HG02610 (cell line): ENCODE measurements around the gene LYPD1.

Experiments
- ATAC-seq: cut with Tn5 transposase; IDR thresholded peaks from one replicate; pipeline ENCODE4 v1.9.1; 2021; ENCODE audit warnings: mild to moderate bottlenecking, moderate library complexity; ENCODE audit not compliant: unreplicated experiment

Gene LYPD1

GRCh38 chr2:132638313-132639040, 31.5 kb downstream of the LYPD1 start:
- ATAC-seq = no peak

- ATAC-seq = no peak
These were observed 33.7 kb downstream of the LYPD1 start for GRCh38 chr2:132636346-132636745.

GRCh38 chr2:132633635-132634034, 36.4 kb downstream of the LYPD1 start:
- no peak for ATAC-seq

DNA sequence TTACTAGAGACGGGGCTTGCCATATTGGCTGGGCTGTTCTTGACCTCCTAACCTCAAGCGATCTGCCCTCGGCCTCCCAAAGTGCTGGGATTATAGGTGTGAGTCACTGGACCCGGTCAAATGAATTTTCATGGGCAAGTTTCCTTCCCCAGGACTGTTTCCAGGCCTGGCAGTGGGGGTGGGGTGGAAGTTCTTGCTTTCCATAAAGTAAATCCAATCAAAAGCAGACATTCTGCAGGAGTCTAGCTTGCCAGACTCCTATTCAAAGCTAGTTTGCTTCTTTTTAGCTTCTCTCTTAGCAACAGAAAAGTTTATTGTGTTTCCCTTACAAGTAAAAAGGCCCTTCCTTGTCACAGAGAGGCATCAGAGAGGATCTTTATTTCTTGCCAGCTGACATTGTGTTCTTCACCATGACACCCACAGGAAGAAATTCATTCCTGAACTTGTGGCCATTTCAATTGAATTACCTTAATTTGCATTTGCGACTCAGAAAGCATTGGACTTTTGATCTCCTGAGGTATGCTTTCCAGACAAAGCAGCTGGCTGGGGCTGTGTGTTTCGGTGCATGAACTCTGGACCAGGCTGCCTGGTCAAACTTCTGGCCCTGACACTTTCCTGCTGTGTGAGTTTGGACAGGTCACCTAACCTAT, 37.9 kb downstream of the LYPD1 start:
- no peak for ATAC-seq

DNA sequence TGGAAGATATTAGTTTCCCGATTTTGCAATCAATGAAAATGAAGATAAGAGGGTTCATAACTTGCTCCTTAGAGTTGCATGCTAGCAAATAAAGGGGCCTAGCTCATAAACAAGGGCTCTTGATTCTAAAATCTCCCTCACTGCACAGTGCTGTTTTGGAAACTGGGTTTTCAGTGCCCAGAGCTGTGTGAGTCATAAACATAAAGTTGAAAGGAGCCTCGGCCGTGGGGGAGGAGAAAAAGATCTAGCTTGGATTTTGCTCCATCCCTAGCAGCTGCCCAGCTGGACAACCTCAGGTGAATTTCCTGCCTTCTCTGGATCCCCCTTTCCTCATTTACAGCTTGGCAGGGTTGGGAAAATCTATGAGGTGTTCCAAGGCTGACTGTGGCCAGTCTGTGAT, 42.5 kb downstream of the LYPD1 start:
- no peak for ATAC-seq

- no peak for ATAC-seq
These were observed 46.7 kb downstream of the LYPD1 start for GRCh38 chr2:132623096-132623839.

GRCh38 chr2:132621131-132621875, 48.7 kb downstream of the LYPD1 start:
- ATAC-seq = no peak

DNA sequence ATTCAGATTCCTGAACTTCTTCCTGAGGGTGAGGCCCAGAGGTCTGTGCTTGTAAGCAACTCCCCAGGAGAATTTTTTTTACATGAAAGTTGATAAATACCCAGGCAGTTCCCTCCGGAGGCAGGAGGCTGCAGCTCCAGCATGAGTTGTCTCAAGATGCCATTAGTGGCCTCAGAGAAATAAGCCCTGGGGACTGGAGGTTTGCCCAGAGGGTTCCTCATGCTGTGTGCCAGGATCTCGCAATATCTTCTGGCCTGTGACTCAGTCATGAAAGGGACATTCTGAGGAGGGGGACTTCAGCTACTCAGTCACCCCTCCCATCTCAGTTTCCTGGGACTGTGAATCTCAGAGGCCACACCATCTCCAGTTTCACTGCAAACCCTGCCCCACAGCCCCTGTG, 49.9 kb downstream of the LYPD1 start:
- ATAC-seq = no peak

DNA sequence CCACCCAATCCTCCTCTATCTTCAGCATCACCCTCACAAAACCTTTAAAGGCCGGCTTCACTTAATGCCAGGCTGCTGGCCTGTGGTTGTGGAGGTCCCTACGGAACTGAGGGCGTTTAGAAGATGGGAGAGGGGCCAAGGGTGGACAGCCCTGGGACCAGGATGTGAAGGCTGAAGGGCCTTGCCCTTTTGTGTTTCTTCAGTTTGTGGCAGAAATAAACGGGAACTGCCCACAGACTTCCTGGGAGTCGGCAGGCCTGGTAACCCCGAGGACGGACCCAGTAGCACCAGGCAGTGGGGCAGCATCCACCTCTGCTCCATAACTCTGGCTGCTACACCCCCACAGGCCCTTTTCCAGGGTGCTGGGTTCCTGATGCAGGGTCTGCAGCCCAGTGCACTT, 51.3 kb downstream of the LYPD1 start:
- ATAC-seq = no peak

DNA sequence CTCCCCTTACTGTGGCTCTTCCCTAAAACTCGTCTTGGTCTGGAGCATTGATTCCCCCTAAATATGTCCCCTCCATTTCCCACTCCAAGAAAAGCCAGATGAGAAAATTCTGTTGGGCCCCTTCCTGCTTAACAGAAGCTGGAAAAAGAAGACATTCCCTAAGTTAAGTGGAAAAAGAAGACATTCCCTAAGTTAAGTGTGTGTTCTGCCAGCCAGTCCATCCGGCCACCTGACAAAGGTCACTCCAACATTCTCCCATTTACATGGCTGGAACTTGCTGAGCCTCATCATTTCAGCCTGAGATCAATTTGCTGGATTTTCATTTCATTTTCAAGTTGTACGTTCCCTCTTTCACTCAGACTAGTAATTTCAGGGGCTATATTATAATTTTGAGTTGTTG, 52.0 kb downstream of the LYPD1 start:
- no peak for ATAC-seq

GRCh38 chr2:132615329-132616085, 54.5 kb downstream of the LYPD1 start:
- ATAC-seq = no peak

GRCh38 chr2:132611719-132612118, 58.3 kb downstream of the LYPD1 start:
- ATAC-seq = no peak

- ATAC-seq = no peak
These were observed 60.7 kb downstream of the LYPD1 start for GRCh38 chr2:132609101-132609890.

- no peak for ATAC-seq
These were observed 61.7 kb downstream of the LYPD1 start for GRCh38 chr2:132608311-132608710.

GRCh38 chr2:132607426-132608090, 62.4 kb downstream of the LYPD1 start:
- ATAC-seq = no peak

GRCh38 chr2:132606649-132607048, 63.4 kb downstream of the LYPD1 start:
- ATAC-seq = no peak

DNA sequence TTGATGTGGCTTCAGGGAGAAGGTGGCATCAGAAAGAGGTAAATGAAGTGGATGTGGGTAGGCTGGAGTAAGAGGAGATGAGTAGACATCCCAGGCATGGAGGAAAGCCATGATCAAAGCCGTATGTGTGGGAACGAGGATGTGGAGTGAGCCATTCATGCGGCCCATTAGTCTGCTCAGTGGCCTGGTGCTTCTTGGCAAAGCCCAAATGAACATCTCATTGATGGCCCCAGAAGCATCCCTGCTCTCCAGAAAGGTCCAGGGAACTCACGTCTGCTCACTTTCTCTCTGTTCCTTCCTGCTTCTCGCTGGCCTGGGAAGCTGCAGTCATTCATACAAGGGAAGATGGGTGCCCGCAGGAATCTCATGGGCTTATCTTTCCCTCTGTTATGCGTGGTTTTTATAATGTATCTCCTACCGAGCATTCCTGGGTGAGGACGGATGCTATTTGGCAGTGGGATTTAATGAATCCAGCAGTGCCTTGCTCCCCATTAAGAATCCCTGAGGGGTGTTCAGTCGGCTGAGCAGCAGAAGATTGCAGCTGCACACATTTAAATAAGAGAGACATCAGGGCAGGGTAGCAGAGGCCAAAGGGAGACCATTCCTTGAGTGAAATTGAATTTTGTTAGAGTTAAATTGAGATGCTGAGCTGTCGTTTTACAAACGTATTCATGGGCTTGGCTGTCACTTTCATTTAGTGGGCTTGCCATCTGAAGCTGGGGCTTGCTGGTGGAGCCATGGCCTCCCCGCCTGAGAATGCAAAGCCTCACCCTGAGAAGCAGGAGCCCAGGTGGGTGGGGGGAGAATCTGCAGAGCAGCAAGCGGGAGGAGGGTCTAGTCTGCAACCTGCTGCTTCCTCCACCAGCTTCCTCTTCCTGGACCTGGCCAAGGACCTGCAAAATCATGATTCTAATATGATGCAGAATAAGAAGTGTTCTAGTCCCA, 64.5 kb downstream of the LYPD1 start:
- ATAC-seq = no peak

DNA sequence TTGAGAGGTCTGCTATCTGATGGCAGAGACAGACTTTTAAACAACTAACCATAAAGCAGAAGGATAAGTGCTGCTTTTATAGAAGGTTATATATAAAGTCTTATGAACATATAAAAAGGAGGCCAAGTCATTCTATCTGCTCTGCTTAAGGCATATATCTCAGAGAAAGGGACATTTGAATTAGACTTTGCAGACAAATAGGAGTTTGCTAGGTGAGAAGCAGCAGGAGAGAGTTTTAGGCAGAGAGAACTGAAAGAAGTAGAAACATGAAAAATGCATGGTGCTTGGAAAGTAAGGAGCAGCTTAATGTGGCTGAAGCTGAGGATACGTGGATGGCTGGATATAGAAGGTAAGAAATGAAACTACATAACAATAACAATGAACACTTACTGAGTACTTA, 65.4 kb downstream of the LYPD1 start:
- no peak for ATAC-seq
